HepG2 (cell line): Measurements from ENCODE around the gene CKS1B. TPM values are rescaled to one million over a fixed set of nuclear protein-coding genes. Genes with fewer than 3 reads are reported as not detected.

Experiments
- ATAC-seq: fragments of 200-7000 bp; cut with Tn5 transposase; 3 replicates; pipeline ENCODE4 v1.9.1; 2020; ENCODE audit warnings: mild to moderate bottlenecking, moderate library complexity
- BruUV-seq: library from RNA; stranded (reverse); fragments of 400-500 nt; replicated peaks from 2 replicates; lab custom pipeline; 2021; lab: Mats Ljungman, UMichigan
- CTCF ChIA-PET: fragments of 300-600 bp; formaldehyde crosslinking; extraction: SDS; loops from one replicate; lab custom pipeline; 2021; ENCODE audit warnings: low total read pairs, inconsistent platforms, low intra/inter-chr PET ratio; lab: Yijun Ruan, JAX
- POLR2A ChIA-PET: fragments of 350-600 bp; sonication (Branson Sonifier 250); formaldehyde crosslinking; loops from one replicate; lab custom pipeline; 2020; ENCODE audit warnings: antibody characterized with exemption, inconsistent platforms; lab: Yijun Ruan, JAX
- DNase-seq: peaks from one replicate; pipeline ENCODE4 v3.0.0-alpha.2; 2015; ENCODE audit warnings: low spot score
- FAIRE-seq: peaks from 3 replicates; lab custom pipeline; 2011; peaks lifted over from hg19 to GRCh38; lab: Jason Lieb, UNC
- H2AFZ ChIP-seq: one replicate; pipeline ENCODE4 v1.6.1; 2011; ENCODE audit warnings: low read length, inconsistent platforms
- H3K27ac ChIP-seq: fragments of 300-600 bp; 3 replicates; pipeline ENCODE4 v1.8.0; 2011; ENCODE audit warnings: mixed run types, mild to moderate bottlenecking, mixed read lengths, low read length, inconsistent platforms; ENCODE audit not compliant: insufficient read depth; ENCODE audit errors: extremely low read length
- H3K27me3 ChIP-seq, 2 experiments: fragments of 200-600 bp in 1 of 2; 2 replicates in 1 of 2; 3 replicates in 1 of 2; pipeline versions ENCODE4 v1.6.0 to v1.8.0; 2011; ENCODE audit warnings: low read length in 2 of 2, mild to moderate bottlenecking in 2 of 2, moderate library complexity in 2 of 2, inconsistent platforms in 1 of 2; ENCODE audit not compliant: insufficient read depth in 2 of 2, control insufficient read depth in 1 of 2
- H3K36me3 ChIP-seq, 2 experiments: fragments of 200-600 bp in 1 of 2; replicated peaks in 1 of 2; 2 replicates in 1 of 2; 3 replicates in 1 of 2; pipeline versions ENCODE4 v1.5.1 to v1.8.0; 2011; ENCODE audit warnings: low read length in 2 of 2, inconsistent platforms in 1 of 2; ENCODE audit not compliant: insufficient read depth in 2 of 2, control insufficient read depth in 1 of 2
- H3K4me1 ChIP-seq: 2 replicates; pipeline ENCODE4 v1.5.1; 2012; ENCODE audit warnings: low read length, inconsistent platforms; ENCODE audit not compliant: insufficient read depth
- H3K4me2 ChIP-seq: 2 replicates; pipeline ENCODE4 v1.6.0; 2011; ENCODE audit warnings: low read depth, low read length, inconsistent platforms
- H3K4me3 ChIP-seq, 3 experiments: fragments of 200-600 bp in 1 of 3; sonication (generic), shearing (Covaris generic) in 1 of 3; replicated peaks in 1 of 3; 2 replicates each; pipeline ENCODE4 v1.5.1; 2011 to 2016; ENCODE audit warnings: low read length in 3 of 3, inconsistent platforms in 2 of 3, low read depth in 2 of 3, mild to moderate bottlenecking in 2 of 3, control low read depth in 1 of 3, mixed read lengths in 1 of 3; ENCODE audit not compliant: insufficient read depth in 1 of 3
- H3K79me2 ChIP-seq: one replicate; pipeline ENCODE4 v1.6.1; 2011; ENCODE audit warnings: low read length, inconsistent platforms; ENCODE audit not compliant: insufficient read depth
- H3K9ac ChIP-seq: 2 replicates; pipeline ENCODE4 v1.6.0; 2011; ENCODE audit warnings: mild to moderate bottlenecking, low read depth, low read length, inconsistent platforms; ENCODE audit not compliant: insufficient read depth
- H3K9me3 ChIP-seq: 2 replicates; pipeline ENCODE4 v1.5.1; 2012; ENCODE audit warnings: mild to moderate bottlenecking, low read length
- H4K20me1 ChIP-seq: 2 replicates; pipeline ENCODE4 v1.6.0; 2011; ENCODE audit warnings: inconsistent platforms, mild to moderate bottlenecking, low read length, moderate library complexity; ENCODE audit not compliant: insufficient read depth
- ADNP ChIP-seq: sonication (generic); formaldehyde crosslinking; IDR thresholded peaks from 2 replicates; pipeline ENCODE4 v1.4.0; 2020; ENCODE audit warnings: missing genetic modification reagents
- CCAR2 ChIP-seq: fragments of 200-400 bp; formaldehyde crosslinking; optimal IDR thresholded peaks from 2 replicates; pipeline ENCODE3; 2018; ENCODE audit warnings: low read depth, mild to moderate bottlenecking, low read length, moderate library complexity
- CEBPG ChIP-seq: IDR thresholded peaks from 2 replicates; pipeline ENCODE4 v1.6.1; 2016
- CTCF ChIP-seq: sonication (generic); formaldehyde crosslinking; IDR thresholded peaks from 2 replicates; pipeline ENCODE4 v1.5.0; 2020; ENCODE audit warnings: mild to moderate bottlenecking, missing genetic modification reagents, moderate library complexity
- FOXO1 ChIP-seq: sonication (generic); formaldehyde crosslinking; IDR thresholded peaks from 2 replicates; pipeline ENCODE4 v1.4.0; 2020; ENCODE audit warnings: missing genetic modification reagents
- FOXP4 ChIP-seq: sonication (generic); formaldehyde crosslinking; IDR thresholded peaks from 2 replicates; pipeline ENCODE4 v1.4.0; 2020; ENCODE audit warnings: missing genetic modification reagents
- JUND ChIP-seq: sonication (generic); formaldehyde crosslinking; IDR thresholded peaks from 2 replicates; pipeline ENCODE4 v1.8.0; 2022; ENCODE audit warnings: mild to moderate bottlenecking, missing genetic modification reagents
- RAD21 ChIP-seq: fragments of 450-650 bp; formaldehyde crosslinking; IDR thresholded peaks from 2 replicates; pipeline ENCODE4 v1.5.0; 2020; ENCODE audit warnings: mild to moderate bottlenecking
- RNF2 ChIP-seq: fragments of 450-650 bp; conservative IDR thresholded peaks from 2 replicates; pipeline ENCODE4 v1.6.1; 2016; ENCODE audit warnings: low read depth
- ZNF121 ChIP-seq: sonication (generic); formaldehyde crosslinking; IDR thresholded peaks from 2 replicates; pipeline ENCODE4 v1.5.0; 2020; ENCODE audit warnings: mild to moderate bottlenecking, missing genetic modification reagents
- ZNF17 ChIP-seq: sonication (generic); formaldehyde crosslinking; IDR thresholded peaks from 2 replicates; pipeline ENCODE4 v1.5.0; 2020; ENCODE audit warnings: mild to moderate bottlenecking, missing genetic modification reagents
- ZNF264 ChIP-seq: sonication (generic); formaldehyde crosslinking; IDR thresholded peaks from 2 replicates; pipeline ENCODE4 v1.4.0; 2020; ENCODE audit warnings: missing genetic modification reagents
- ZNF275 ChIP-seq: sonication (generic); formaldehyde crosslinking; IDR thresholded peaks from 2 replicates; pipeline ENCODE4 v1.8.0; 2022; ENCODE audit warnings: missing genetic modification reagents, mild to moderate bottlenecking, inconsistent platforms, borderline replicate concordance
- ZNF33B ChIP-seq: sonication (generic); formaldehyde crosslinking; IDR thresholded peaks from 2 replicates; pipeline ENCODE4 v1.5.1; 2020; ENCODE audit warnings: mild to moderate bottlenecking, missing genetic modification reagents
- ZNF691 ChIP-seq: sonication (generic); formaldehyde crosslinking; IDR thresholded peaks from 2 replicates; pipeline ENCODE4 v1.4.0; 2020; ENCODE audit warnings: missing genetic modification reagents, low read depth, mild to moderate bottlenecking, borderline replicate concordance
- ZNF891 ChIP-seq: sonication (generic); formaldehyde crosslinking; IDR thresholded peaks from 2 replicates; pipeline ENCODE4 v1.5.0; 2020; ENCODE audit warnings: mild to moderate bottlenecking, missing genetic modification reagents
- WGBS: methylation state at CpG from one replicate; pipeline ENCODE4 v1.1.6; 2017; ENCODE audit warnings: low lambda C conversion rate; 5-methylcytosine and 5-hydroxymethylcytosine counted together
- in situ Hi-C: cut with HindIII; loops from 2 replicates; pipeline ENCODE4 v1.10.0; 2017; ENCODE audit warnings: low pct_unique_long_range_greater_than_20kb; ENCODE audit not compliant: extremely low pct_ligation_motif_present
- intact Hi-C: fragments of 100-400 bp; cut with micrococcal nuclease; formaldehyde crosslinking; loops from one replicate; pipeline ENCODE4 v1.10.0; 2022; ENCODE audit not compliant: unreplicated experiment
- polyA plus RNA-seq, 8 experiments: library from polyadenylated mRNA; depleted of rRNA in 3 of 8; stranded (reverse) in 7 of 8; unstranded in 1 of 8; fragments of >200 nt; fragmentation: Illumina TruSeq in 4 of 8; extraction: Trizol in 4 of 8; gene quantifications; 2 replicates each; pipeline versions ENCODE4 v1.2.1 to v1.2.3, GENCODE V29; 2011 to 2016; ENCODE audit warnings: low read depth in 4 of 8, missing spikeins in 1 of 8, mixed read lengths in 1 of 8; ENCODE audit not compliant: insufficient read depth in 1 of 8
- total RNA-seq, 5 experiments: library from RNA; depleted of rRNA; stranded (reverse); fragments of >200 nt; fragmentation: Illumina TruSeq; extraction: Trizol; gene quantifications; 2 replicates each; pipeline ENCODE4 v1.2.3, GENCODE V29; 2016; ENCODE audit warnings: low read depth in 1 of 5
- TF ChIP-seq, protein P1 (sequence below): sonication (generic); formaldehyde crosslinking; IDR thresholded peaks from 2 replicates; pipeline ENCODE4 v1.5.0; 2020; ENCODE audit warnings: missing genetic modification reagents, mild to moderate bottlenecking, borderline replicate concordance

CKS1B gene
- total and polyA plus RNA-seq, 2 of the 13 experiments (the other 11 are each of a cell fraction or from before 2014, with no cell fraction given), result 217 to 222 TPM

GRCh38 chr1:154998818-154999570 is 24.5 kb downstream of the CKS1B start:
- H2AFZ ChIP-seq, result no peak overlapping the region
- H3K27ac ChIP-seq, result peak overlapping the region; percentile 97
- intact Hi-C loops, result loop anchor here (5.0 kb wide), 1 partner anchor 63 kb away; the partner anchor contains the start of gene EFNA4
- H3K9me3 ChIP-seq, result no peaks in the 10 kb centered on the region
- no peaks in the 10 kb centered on the region for H3K36me3 ChIP-seq
- 82% methylated on average over 39 of the region's 40 CpGs for WGBS
- peaks cover 11% of the 10 kb centered on the region for H3K79me2 ChIP-seq
- ATAC-seq (no peak), DNase-seq (no peak), FAIRE-seq (no peak)
- H3K4me2 ChIP-seq, result no peak overlapping the region
- in situ Hi-C loops, result loop anchor here (5.0 kb wide), 1 partner anchor 37 kb away; the partner anchor contains the start of gene PYGO2
- no TSS peak for BruUV-seq
- H4K20me1 ChIP-seq, result no peaks in the 10 kb centered on the region
- 0 out of 2 replicates have a peak overlapping the region, but pooled peaks have one; percentile 4 for H3K9ac ChIP-seq
- POLR2A ChIA-PET, result interaction anchor here (0.8 to 6.7 kb wide), 5 partner anchors 16 to 67 kb away, joined by 3 to 86 read pairs (median 8); partner anchors contain the start of genes FLAD1 and PBXIP1
- H3K27me3 ChIP-seq, result no peaks in the 10 kb centered on the region; a peak in 1 of 5 replicates
- peaks cover 18% of the 10 kb centered on the region for H3K4me1 ChIP-seq
- CTCF ChIA-PET, result interaction anchor here (2.8 to 6.8 kb wide), 2 partner anchors 18 to 92 kb away, joined by 11 to 54 read pairs; no protein-coding TSS in a partner anchor
- H3K4me3 ChIP-seq, result peak overlapping the region in 1 of 3 experiments; percentile 84; a peak in 1 of 6 replicates
- TF ChIP-seq ZNF691 (CRISPR knock-in tag) (no peak), RNF2 (no peak), CEBPG (CRISPR knock-in tag) (no peak), CTCF (CRISPR knock-in tag) (peak; percentile 74), ZNF264 (CRISPR knock-in tag) (no peak), JUND (CRISPR knock-in tag) (no peak), FOXO1 (CRISPR knock-in tag) (no peak), ADNP (CRISPR knock-in tag) (0 out of 2 replicates have a peak, but pooled peaks have one; percentile 33), RAD21 (CRISPR knock-in tag) (peak; percentile 53; the same call in 1 of the 2 replicates), ZNF17 (CRISPR knock-in tag) (no peak), ZNF33B (CRISPR knock-in tag) (peak; percentile 54; the same call in 1 of the 2 replicates), CCAR2 (no peak), FOXP4 (CRISPR knock-in tag) (no peak), ZNF275 (CRISPR knock-in tag) (no peak), ZNF121 (CRISPR knock-in tag) (no peak), ZNF891 (CRISPR knock-in tag) (no peak)
- TF ChIP-seq, protein P1, sequence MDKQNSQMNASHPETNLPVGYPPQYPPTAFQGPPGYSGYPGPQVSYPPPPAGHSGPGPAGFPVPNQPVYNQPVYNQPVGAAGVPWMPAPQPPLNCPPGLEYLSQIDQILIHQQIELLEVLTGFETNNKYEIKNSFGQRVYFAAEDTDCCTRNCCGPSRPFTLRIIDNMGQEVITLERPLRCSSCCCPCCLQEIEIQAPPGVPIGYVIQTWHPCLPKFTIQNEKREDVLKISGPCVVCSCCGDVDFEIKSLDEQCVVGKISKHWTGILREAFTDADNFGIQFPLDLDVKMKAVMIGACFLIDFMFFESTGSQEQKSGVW (CRISPR knock-in tag), result no peak
